Activated CD4-positive, alpha-beta T cell treated with anti-CD3 and anti-CD28 coated beads, Interleukin-2, amount 50 U/mL, for 4 hours (primary cell): ENCODE data around the gene CCDC63.
"Not testable (repeated sequence)": the region's sequence is repeated elsewhere in the genome, so short reads cannot be mapped to it uniquely, and the experiment has no call there.

ENCODE experiments used
- DNase-seq, 2 experiments: peaks; one replicate each; pipeline ENCODE4 v3.0.0-alpha.2; 2020

CCDC63 gene

DNA sequence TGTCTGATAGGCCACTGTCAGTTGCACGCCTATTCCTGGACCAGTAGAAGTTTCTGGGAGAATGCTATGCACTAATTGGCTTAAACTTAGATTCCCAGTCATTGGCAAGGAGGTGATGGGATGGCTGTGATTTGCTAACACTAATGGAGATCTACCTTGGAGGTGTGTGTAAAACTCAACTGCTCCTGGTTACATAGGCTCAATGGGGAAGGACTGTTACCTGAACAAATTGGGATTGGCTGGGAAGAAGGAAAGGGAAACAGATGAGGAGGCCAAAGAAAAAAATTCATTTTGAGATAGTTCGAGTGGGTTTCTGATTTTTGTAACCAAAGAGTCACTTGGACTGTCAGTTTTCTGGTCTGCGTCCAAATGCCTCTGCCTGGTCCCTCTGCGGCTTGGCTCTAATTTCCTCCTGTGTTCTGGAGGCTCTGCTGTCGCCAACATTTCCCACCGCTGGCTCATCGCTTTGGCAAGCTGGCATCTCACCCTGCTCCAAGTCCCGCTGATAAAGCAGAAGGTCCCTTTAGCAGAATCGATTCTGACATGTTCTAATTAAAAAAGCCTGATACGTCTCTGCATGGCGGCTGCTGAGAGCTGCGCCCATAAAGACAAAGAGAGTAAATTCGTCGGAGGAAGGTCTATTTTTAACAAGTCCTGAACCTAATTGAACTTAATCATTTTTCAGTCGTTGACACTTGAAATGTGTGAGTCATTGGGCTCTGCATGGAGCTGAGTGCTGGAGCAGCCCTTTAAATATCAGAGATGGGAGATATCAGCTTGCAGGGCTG, 2.0 kb upstream of the CCDC63 start:
- DNase-seq, result no peak

DNA sequence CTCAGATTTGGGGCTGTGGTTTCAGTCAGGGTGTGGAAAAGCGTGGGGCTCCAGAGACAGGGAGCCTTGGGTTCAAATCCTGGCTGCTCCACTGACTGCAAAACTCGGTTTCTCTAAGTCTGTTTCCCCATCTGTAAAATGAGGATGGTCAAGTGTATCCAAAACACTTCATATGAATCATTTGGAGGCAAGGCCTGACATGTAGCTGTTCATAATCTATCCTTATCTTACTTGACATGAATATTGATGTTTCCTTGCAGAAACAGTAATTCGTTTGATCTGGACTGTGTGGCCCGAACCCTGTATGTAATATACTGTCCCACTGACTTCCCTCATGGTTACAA, 1.5 kb upstream of the CCDC63 start:
- DNase-seq, result no peak

DNA sequence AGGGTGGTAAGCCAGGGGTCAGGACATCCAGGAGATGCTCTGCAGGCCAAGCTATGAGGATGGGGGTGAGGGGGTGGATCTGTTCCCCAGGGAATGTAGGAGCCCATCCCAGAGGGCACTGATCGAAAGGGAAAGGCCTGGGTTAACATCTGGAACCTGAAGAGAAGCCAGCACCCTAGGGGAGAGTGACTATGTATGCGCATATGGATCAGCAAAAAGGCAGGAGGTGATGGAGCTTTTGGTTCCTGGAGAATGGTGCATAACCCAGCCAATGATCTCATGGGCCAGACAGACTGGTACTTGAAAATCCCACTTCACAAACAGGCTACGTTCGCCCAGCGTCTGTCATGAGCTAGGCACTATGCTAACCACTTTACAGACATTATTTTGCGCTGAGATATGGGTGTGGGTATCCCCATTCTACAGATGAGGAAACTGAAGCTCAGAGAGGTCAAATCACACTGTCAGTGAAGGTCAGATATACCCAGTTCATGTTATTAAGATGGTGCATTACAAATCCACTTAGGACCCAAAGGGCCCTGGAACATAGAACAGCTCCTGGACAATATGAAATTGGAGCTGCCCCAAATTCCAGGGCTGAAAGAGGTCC, 1.6 kb downstream of the CCDC63 start:
- DNase-seq, result no peak

DNA sequence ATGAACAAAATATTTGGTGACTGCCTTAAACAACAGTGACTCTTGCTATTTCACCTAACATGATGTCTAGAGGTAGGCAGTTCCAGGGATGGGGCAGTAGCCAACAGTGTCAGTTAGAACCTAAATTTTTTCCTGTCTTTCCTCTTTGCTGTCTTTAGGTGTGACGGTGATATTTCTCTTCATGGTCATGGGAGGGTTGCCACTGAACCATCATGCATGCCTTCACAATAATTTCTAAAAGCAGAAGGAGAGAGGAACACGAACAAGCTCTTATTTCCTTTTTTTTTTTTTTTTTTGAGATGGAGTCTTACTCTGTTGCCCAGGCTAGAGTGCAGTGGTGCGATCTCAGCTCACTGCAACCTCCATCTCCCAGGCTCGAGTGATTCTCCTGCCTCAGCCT, 2.4 kb downstream of the CCDC63 start:
- no peak for DNase-seq

DNA sequence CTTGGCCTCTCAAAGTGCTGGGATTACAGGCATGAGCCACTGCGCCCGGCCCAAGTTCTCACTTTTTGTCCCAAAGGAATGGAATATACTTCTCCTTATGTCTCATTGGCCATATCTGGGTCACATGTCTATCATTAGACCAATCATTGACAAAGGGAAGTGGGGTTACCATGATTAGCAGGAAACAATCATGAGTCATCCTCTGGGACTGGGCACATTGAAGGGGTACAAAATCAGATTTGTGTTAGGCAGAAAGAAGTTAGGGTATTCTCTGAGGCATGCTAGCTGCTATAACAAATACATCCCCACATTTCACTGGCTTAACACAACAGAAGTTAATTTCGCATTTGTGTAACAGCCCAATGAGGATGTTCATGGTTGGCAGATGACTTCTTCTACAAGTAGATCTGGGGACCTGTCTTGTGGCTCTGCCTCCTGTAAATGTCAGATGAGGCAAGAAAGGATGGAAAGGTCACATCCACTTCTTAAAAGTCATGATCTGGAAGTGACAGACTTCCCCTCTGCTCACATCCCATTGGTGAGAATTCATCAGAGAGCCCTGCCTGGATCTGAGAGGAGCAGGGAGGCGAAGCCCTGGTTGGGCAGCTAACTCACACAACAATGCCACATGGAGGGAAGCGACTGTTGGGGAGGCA, 3.1 kb downstream of the CCDC63 start:
- no peak for DNase-seq

DNA sequence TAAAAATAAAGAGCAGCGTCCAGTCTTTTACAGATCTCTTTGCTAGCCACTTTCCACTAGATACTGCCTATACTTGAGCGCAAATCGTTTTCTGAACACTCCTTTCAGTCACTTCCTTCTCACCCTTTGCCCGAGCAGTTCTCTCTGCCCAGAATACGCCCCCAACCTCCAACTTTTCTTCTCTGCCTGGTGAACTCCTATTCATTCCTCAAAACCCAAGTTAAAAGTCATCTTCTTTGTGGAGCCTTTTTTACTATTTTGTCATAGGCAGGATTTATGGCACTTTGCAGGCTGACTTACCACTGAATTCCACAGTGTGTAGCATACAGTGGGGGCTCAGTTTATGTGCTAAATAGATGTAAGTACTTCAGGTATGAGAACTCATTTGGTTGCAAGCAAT, 4.0 kb downstream of the CCDC63 start:
- no peak for DNase-seq

DNA sequence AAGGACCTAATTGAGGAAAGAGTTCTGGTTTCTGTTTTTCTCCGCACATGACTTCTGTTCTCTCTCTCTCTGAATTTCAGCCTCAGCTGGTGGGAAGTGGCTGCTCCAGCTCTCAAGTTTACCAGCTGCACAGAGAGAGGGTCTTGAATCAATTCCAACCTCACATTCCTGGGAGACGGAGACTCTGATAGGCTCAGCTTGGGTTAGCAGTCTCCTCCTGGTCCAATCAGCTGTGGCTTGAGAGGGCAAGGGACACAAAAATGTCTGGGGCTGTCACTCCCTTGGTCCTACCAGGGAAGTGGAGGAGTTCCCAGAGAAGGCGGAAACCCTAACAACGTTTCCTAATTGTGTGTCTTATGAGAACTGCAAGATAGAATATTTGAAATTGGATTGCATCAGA, 7.0 kb downstream of the CCDC63 start:
- DNase-seq, result no peak

DNA sequence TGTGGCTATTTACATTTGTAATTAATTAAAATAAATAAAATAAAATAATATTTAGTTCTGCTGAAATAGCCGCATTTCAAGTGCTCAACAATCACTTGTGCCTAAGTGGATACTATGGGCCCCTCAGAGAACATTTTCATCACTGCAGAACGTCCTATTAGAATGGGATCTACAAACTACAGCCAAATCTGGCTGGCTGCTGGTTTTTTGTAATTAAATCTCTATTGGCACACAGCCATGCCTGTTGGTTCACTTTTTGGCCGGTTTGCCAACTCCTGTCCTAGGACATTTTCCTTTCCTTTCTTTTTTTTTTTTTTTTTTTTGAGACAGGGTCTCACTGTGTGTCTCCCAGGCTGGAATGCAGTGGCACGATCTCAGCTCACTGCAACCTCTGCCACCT, 9.8 kb downstream of the CCDC63 start:
- no peak for DNase-seq

DNA sequence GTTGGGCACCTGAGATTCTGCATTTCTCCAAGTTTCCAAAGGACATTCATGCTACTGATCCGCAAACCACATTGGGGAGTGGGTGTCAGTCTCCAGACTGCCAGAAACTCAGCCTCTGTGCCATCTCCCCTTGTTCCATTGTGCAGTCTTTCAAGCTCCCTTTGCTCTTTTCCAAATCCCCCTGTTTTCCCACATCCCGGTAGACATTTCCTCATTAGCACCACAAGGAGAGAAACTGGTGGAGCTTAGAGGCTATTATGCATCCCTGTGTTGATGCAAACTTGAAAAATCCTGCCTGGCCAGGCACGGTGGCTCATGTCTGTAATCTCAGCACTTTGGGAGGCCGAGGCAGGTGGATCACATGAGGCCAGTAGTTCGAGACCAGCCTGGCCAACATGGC, 10.7 kb downstream of the CCDC63 start:
- DNase-seq, result no peak

DNA sequence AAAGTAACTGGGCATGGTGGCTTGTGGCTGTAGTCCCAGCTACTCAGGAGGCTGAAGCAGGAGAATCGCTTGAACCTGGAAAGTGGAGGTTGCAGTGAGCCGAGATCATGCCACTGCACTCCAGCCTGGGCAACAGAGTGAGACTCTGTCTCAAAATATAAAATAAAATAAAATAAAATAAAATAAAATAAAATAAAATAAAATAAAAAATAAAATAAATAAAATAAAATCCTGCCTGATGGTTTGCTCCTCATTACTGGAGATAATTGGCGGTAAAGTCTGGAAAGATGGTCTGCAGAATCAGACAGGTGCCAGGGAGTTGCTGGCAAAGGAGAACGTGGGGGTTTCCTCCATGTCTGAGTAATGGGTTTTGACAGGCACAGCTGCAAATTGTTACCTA, 11.2 kb downstream of the CCDC63 start:
- DNase-seq, result not testable (repeated sequence)

DNA sequence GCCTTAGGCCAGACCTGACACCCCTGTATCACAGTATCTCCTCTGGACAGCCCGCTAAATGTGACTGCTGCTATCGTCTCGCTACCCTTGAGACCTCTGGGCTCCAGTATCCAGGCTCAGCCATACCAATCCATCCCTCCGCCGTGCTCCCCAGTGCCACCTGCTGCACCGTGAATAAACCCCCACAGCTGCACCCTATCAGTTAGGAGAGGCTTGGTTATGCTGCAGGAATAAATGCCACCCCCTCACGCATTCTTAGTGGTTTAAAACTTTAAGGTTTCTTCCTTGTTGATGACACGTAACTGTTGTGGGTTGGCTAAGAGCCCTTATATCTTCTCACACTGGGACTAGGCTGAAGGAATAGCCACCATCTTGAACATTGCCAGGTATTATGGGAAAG, 12.1 kb downstream of the CCDC63 start:
- DNase-seq, result no peak

DNA sequence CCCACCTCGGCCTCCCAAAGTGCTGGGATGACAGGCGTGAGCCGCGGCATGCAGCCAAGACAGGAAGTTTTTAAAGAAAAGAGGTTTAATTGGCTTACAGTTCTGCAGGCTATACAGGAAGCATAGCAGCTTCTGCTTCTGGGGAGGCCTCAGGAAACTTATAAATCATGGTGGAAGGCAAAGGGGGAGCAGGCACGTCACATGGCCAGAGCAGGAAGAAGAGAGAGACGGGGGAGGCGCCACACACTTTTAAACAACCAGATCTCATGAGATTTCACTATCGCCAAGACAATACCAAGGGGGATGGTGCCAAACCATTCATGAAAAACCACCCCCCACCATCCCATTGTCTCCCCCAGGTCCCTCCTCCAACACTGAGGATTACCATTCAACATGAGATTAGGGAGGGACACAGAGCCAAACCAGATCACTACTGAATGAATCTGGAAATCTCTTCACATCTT, 14.1 kb downstream of the CCDC63 start:
- DNase-seq, result no peak

DNA sequence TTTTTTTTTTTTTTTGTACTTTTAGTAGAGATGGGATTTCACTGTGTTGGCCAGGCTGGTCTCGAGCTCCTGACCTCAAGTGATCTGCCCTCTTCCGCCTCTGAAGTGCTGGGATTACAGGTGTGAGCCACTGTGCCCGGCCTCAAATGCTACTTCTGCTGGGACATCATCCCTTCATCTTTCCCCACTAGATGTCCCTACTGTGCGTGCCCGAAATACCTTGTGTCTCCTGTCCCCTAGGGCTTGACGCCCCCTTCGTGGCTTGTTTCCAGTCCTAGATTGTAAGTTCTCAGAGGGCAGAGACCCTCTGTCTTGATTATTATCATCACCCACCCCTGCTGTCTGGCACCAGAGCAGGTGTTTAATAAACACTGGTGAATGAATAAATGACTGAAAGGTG, 14.9 kb downstream of the CCDC63 start:
- DNase-seq, result no peak

DNA sequence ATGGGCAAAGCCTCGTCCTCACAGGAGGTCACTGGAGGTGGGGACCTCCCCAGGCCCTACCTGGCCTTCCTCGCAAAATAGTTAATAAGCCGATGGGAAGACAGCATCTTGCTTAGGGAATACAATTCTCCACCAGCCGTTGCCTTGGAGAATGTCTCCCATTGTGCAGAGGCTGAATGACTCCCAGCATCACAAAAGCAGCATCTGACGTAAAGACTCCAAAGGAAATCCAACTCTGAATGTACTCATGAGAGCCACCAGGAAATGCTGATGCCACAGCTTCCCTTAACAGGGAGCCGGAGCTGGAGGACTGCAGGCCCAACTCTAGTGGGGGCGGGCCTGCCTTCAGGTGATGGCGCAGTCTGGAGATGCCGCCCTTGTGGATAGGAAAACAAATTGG, 15.5 kb downstream of the CCDC63 start:
- DNase-seq, result no peak

DNA sequence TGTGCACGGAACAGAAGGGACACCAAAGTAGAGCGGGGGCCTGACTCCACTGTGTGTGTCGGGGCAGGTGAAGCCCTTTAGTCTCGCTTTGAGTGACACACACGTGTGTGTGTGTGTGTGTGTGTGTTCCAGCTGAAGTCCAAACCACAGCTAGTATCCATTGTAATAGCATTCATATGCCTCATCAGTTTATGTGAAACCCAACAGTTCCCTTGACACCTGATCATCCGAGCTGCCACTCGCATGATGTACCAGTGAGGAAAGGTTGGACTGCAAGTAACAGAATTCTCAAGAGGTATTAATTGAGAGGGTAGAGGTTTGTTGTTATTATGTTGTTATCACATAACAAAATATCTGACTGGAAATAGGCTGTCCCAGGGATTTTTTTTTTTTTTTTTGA, 16.4 kb downstream of the CCDC63 start:
- no peak for DNase-seq

DNA sequence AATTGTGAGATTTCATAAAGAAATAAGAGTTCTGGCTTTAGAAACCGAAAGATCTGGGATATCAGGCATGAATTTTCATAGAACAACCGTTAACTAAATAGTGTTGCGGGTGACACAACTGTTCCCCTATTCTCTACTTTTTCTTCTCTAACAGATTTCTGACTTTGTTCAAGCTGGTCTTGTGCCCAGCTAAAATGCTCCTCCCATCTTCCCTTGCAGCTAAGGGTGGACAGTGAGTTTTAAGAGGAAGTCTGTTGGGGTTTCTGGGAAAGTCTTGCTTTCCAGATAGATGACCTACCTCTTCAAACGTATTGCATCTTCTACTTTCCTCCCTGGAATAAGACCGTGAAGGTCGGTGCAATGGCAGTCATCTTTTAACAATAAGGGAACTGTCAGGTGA, 18.7 kb downstream of the CCDC63 start:
- DNase-seq, result no peak

DNA sequence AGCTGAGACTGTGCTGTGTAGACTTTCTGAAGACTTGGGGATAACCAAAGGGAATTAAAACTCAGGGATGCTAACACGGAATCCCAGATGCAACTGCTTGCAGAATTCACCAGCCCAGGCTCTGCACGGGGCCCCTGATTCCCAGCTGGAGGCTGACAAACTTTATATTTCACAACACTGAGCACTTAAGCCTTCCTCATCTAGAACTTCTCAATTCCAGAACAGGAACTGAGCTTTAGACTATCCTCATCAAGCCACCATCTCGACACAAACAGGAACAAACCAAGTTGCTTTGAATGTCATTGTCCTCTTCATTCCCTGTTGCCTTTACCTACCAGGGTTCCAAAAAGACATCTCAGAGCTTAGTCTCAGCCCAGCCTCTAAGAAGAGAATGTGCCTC, 22.2 kb downstream of the CCDC63 start:
- DNase-seq, result no peak

DNA sequence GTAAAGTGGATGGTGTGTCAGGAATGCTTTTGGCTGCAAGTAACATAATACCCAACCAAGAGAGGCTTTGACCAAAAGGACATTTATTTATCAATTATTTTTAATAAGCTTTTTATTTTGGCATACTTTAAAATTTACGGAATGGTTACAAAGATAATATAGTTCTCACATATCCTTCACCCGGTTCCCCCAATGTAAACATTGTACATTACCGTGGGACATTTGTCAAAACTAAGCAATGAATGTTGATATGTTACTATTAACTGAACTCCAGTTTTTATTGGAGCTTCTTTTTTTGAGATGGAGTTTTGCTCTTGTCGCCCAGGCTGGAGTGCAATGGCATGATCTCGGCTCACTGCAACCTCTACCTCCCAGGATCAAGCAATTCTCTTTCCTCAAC, 23.0 kb downstream of the CCDC63 start:
- DNase-seq, result no peak

DNA sequence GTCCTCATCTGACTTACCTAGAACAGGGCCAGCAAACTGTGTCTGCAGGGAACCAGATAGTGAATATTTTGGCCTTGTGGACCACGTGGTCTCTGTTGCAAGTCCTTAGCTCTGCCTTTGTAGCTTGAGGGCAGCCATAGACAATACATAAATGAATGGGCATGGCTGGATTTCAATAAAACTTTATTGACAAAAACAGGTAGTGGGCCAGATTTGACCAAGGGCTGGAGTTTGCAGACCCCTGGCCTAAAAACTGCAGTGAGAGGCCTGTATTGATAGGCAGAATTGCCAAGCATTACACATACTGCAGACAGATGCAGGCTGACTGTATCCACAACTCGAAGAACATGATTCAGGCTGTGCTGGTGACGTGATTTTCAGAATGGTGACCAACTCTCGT, 25.3 kb downstream of the CCDC63 start:
- no peak for DNase-seq

DNA sequence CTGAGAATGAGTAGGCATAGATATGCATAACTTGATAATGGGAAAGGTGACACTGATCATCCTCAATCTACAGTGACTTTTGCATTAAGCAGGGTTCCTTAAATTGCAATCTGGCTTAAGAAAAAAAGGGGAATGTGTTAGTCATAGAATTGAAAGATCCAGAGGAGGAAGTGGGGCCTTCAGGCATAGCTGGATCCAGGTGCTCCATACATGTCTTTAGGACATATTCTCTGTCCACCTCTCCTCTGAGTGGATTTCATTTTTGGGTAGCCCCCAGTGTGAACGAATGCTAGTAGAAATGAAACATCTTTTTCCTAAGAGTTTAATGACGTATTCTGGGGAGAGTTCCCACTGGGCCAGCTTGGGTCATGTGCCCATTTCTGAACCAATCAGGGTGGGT, 27.6 kb downstream of the CCDC63 start:
- DNase-seq, result no peak

DNA sequence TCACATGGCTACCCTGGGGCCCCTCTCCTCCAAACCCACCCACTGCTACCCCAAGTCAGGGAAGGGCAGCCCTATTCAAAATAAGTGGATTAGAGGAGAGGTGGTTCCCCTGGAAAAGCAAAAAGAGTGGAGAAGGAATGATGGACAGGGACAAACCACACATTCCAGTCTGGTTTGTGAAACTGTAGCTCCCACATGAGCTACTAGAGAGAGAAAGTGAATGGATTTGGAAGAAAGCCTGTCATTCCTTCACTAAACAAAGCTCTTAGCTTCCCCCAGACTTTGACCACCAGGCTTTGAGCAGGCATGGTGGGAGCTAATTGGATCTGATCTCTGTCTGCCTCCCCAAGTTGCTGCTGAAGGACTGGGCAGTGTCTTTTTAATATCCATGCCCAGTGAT, 28.0 kb downstream of the CCDC63 start:
- no peak for DNase-seq

DNA sequence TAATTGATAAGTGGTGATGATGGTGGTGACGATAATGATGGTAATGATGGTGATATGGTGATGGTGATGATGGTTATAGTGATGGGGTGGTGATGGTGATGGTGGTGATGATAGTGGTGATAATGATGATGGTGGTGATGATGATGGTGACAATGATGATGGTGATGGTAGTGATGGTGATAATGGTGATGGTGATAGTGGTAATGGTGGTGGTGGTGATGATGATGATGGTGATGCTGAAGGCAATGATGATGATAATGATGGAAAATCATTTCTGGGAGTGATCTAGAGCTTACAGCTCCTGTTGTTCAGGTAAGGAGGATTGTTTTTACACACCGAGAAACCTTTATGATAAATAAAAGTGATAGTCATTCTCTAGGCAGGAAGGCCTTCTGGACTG, 33.9 kb downstream of the CCDC63 start:
- no peak for DNase-seq

DNA sequence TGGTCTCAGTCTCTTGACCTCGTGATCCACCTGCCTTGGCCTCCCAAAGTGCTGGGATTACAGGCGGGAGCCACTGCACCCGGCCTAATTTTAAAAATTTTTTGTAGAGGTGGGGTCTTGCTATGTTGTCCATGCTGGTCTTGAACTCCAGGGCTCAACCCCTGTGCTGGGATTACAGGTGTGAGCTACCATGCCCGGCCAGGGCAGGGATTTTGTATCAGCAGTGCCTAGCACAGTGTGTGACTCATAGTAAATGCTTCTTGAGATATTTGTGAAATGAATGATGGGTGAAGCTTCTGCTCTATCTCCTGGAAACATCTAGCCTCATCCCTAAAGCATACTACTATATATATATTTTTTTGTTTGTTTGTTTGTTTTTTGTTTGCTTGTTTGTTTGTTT, 36.5 kb downstream of the CCDC63 start:
- no peak for DNase-seq

DNA sequence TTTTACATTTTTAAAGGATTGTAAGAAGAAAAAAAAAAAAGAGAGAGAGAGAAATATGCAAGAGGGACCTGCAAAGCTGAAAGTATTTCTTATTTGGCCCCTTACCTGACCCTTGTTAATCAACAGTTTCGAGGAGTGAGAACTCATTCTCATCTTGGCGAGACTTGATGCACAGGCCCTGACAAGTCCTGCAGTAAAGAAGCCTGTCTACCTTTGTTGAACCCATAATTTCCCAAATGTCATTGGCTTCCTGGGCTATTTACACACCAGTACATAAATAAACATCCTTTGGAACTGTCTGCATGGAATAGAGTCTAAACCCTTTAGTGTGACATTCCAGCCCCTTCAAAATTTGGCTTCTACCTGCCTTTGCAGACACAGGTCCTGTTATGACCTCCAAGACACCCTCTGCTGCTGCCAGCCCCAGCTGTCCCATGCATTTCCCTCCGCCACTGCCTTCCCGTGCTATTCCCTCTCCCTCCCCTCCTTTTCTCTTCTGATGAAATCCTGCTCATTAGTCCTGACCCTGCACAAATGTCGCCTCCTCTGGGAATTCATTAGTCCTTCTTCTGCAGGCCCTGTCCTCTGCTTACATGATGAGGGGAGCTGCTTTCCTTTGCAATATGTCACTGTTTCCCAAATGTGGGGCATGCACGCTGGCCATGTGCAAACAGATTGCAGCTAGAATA, 38.5 kb downstream of the CCDC63 start:
- DNase-seq, result no peak
